PC-9 (cell line): ENCODE data around the gene NUBPL. TPM values are rescaled to one million over a fixed set of nuclear protein-coding genes. Genes with fewer than 3 reads are reported as not detected.
"Not testable (repeated sequence)": the region's sequence is repeated elsewhere in the genome, so short reads cannot be mapped to it uniquely, and the experiment has no call there.

ENCODE experiments used
- BruUV-seq: library from RNA; stranded (reverse); fragments of 400-500 nt; replicated peaks from 2 replicates; lab custom pipeline; 2021; lab: Mats Ljungman, UMichigan
- CTCF ChIA-PET: fragments of 300-600 bp; sonication (Branson Sonifier 250); formaldehyde crosslinking; loops from one replicate; lab custom pipeline; 2022; ENCODE audit warnings: antibody characterized with exemption; lab: Charles Lee
- POLR2A ChIA-PET: fragments of 300-600 bp; sonication (Branson Sonifier 250); formaldehyde crosslinking; loops from one replicate; lab custom pipeline; 2022; ENCODE audit warnings: antibody characterized with exemption; ENCODE audit not compliant: unreplicated experiment; lab: Charles Lee
- DNase-seq, 2 experiments: peaks; one replicate each; pipeline versions ENCODE4 v3.0.0 to v3.0.0-alpha.2; 2015 to 2022; ENCODE audit warnings: mixed read lengths in 1 of 2
- H2AFZ ChIP-seq: fragments of 200-600 bp; sonication (generic); 2 replicates; pipeline ENCODE4 v1.8.1; 2017; ENCODE audit warnings: antibody characterized with exemption
- H3F3A ChIP-seq: fragments of 200-600 bp; sonication (generic); 2 replicates; pipeline ENCODE4 v1.8.1; 2017; ENCODE audit warnings: antibody characterized with exemption, mild to moderate bottlenecking, low read depth; ENCODE audit not compliant: insufficient read depth
- H3K27ac ChIP-seq: fragments of 200-600 bp; sonication (generic); 2 replicates; pipeline ENCODE4 v1.6.1; 2016; ENCODE audit warnings: mixed run types
- H3K27me3 ChIP-seq: fragments of 200-600 bp; sonication (generic); 2 replicates; pipeline ENCODE4 v1.6.1; 2016; ENCODE audit warnings: low read depth, mixed run types; ENCODE audit not compliant: insufficient read depth
- H3K36me3 ChIP-seq: fragments of 200-600 bp; sonication (generic); 2 replicates; pipeline ENCODE4 v1.6.1; 2016; ENCODE audit warnings: low read depth, mixed run types
- H3K4me1 ChIP-seq: fragments of 200-600 bp; sonication (generic); replicated peaks from 2 replicates; pipeline ENCODE4 v1.6.1; 2016; ENCODE audit warnings: mixed run types; ENCODE audit not compliant: insufficient read depth
- H3K4me2 ChIP-seq: fragments of 200-600 bp; sonication (generic); 2 replicates; pipeline ENCODE4 v1.6.1; 2017; ENCODE audit warnings: mixed run types
- H3K4me3 ChIP-seq: fragments of 200-600 bp; sonication (generic); 2 replicates; pipeline ENCODE4 v1.6.1; 2016; ENCODE audit warnings: mixed run types
- H3K79me2 ChIP-seq: fragments of 200-600 bp; sonication (generic); 2 replicates; pipeline ENCODE4 v1.6.1; 2017; ENCODE audit warnings: low read depth, mixed run types
- H3K9me2 ChIP-seq: fragments of 200-600 bp; sonication (generic); 2 replicates; pipeline ENCODE4 v1.8.1; 2017; ENCODE audit warnings: mild to moderate bottlenecking; ENCODE audit not compliant: insufficient read depth
- H3K9me3 ChIP-seq: fragments of 200-600 bp; sonication (generic); 2 replicates; pipeline ENCODE4 v1.8.1; 2016; ENCODE audit warnings: low read depth; ENCODE audit not compliant: insufficient read depth
- H4K20me1 ChIP-seq: fragments of 200-600 bp; sonication (generic); 2 replicates; pipeline ENCODE4 v1.8.1; 2017; ENCODE audit not compliant: insufficient read depth
- CTCF ChIP-seq: fragments of 200-600 bp; sonication (generic); conservative IDR thresholded peaks from 2 replicates; pipeline ENCODE4 v1.6.1; 2017; ENCODE audit warnings: mixed run types, antibody characterized with exemption, mild to moderate bottlenecking, moderate library complexity
- EZH2 ChIP-seq: fragments of 200-600 bp; sonication (generic); IDR thresholded peaks from 2 replicates; pipeline ENCODE4 v1.8.0; 2017; ENCODE audit warnings: antibody characterized with exemption, low read depth
- intact Hi-C: fragments of 100-400 bp; cut with micrococcal nuclease; formaldehyde crosslinking; loops from one replicate; pipeline ENCODE4 v1.10.0; 2022; ENCODE audit not compliant: unreplicated experiment
- total RNA-seq: library from RNA; stranded (reverse); gene quantifications from 2 replicates; pipeline ENCODE4 v1.2.3, GENCODE V29; 2021

The NUBPL gene
- total RNA-seq, 1 experiment from 2014 or later = 14.6 TPM

- Histone ChIP-seq H2AFZ (no peak overlapping the region), H3K9me2 (no peaks in the 10 kb centered on the region), H3F3A (no peaks in the 10 kb centered on the region), H3K27me3 (no peaks in the 10 kb centered on the region), H3K9me3 (no peaks in the 10 kb centered on the region), H3K79me2 (no peaks in the 10 kb centered on the region), H3K27ac (no peak overlapping the region), H3K4me3 (no peak overlapping the region), H3K4me1 (no peaks in the 10 kb centered on the region; the same call in 1 of the 2 replicates), H4K20me1 (no peaks in the 10 kb centered on the region), H3K4me2 (no peak overlapping the region), H3K36me3 (no peaks in the 10 kb centered on the region)
- no peak for TF ChIP-seq CTCF
- BruUV-seq = no TSS peak
- CTCF ChIA-PET = no interaction called here
- intact Hi-C loops = no loop called here
- no peak for DNase-seq
- POLR2A ChIA-PET = no interaction called here
Observed at GRCh38 chr14:31889297-31889696, 328.1 kb downstream of the NUBPL start.

- H3K4me1 ChIP-seq, intact Hi-C loops, H3K9me3 ChIP-seq, DNase-seq, H3F3A ChIP-seq, H4K20me1 ChIP-seq, H3K9me2 ChIP-seq, H3K36me3 ChIP-seq, H3K27me3 ChIP-seq, CTCF ChIA-PET, H3K4me3 ChIP-seq, BruUV-seq, H2AFZ ChIP-seq, POLR2A ChIA-PET, H3K27ac ChIP-seq, H3K4me2 ChIP-seq, H3K79me2 ChIP-seq: not testable (repeated sequence)
Observed at GRCh38 chr14:31890202-31890601, 329.0 kb downstream of the NUBPL start.

GRCh38 chr14:31893221-31893757, 332.1 kb downstream of the NUBPL start:
- ChIA-PET CTCF (no interaction called here), POLR2A (no interaction called here)
- Histone ChIP-seq H3K36me3 (no peaks in the 10 kb centered on the region), H3K9me3 (no peaks in the 10 kb centered on the region), H3K79me2 (no peaks in the 10 kb centered on the region), H3K27ac (no peak overlapping the region), H4K20me1 (no peaks in the 10 kb centered on the region), H3K9me2 (no peaks in the 10 kb centered on the region), H3K27me3 (no peaks in the 10 kb centered on the region), H2AFZ (no peak overlapping the region), H3K4me2 (no peak overlapping the region), H3K4me1 (no peaks in the 10 kb centered on the region), H3F3A (no peaks in the 10 kb centered on the region), H3K4me3 (no peak overlapping the region)
- TF ChIP-seq CTCF = no peak
- TF ChIP-seq EZH2 = no peak
- intact Hi-C loops = no loop called here
- DNase-seq = no peak
- BruUV-seq = no TSS peak

- Histone ChIP-seq H3K4me2 (no peak overlapping the region), H3F3A (no peaks in the 10 kb centered on the region), H3K9me3 (no peaks in the 10 kb centered on the region), H3K4me3 (no peak overlapping the region), H3K27me3 (no peaks in the 10 kb centered on the region), H3K79me2 (no peaks in the 10 kb centered on the region), H4K20me1 (no peaks in the 10 kb centered on the region), H2AFZ (no peak overlapping the region), H3K27ac (no peak overlapping the region), H3K4me1 (no peaks in the 10 kb centered on the region), H3K9me2 (no peaks in the 10 kb centered on the region), H3K36me3 (no peaks in the 10 kb centered on the region)
- TF ChIP-seq EZH2 (no peak), CTCF (no peak)
- DNase-seq = no peak
- intact Hi-C loops = no loop called here
- CTCF ChIA-PET = no interaction called here
- BruUV-seq = no TSS peak
- POLR2A ChIA-PET = no interaction called here
Observed at GRCh38 chr14:31894351-31894750, 333.1 kb downstream of the NUBPL start.
